Endothelial cell of umbilical vein (primary cell): Measurements from ENCODE around the gene MBIP. TPM values are rescaled to one million over a fixed set of nuclear protein-coding genes. Genes with fewer than 3 reads are reported as not detected.

Experiments used
- BruUV-seq: library from RNA; stranded (reverse); fragments of 400-500 nt; replicated peaks from 2 replicates; lab custom pipeline; 2021; lab: Mats Ljungman, UMichigan
- CTCF ChIA-PET: fragments of 300-600, 350-600 bp; sonication (Branson Sonifier 250); formaldehyde crosslinking; loops from one replicate; lab custom pipeline; 2021; ENCODE audit warnings: antibody characterized with exemption, inconsistent platforms; lab: Charles Lee
- POLR2A ChIA-PET: fragments of 300-600, 350-600 bp; sonication (Branson Sonifier 250); formaldehyde crosslinking; loops from one replicate; lab custom pipeline; 2021; ENCODE audit warnings: antibody characterized with exemption, inconsistent platforms; lab: Charles Lee
- DNase-seq: peaks from one replicate; pipeline ENCODE4 v3.0.0-alpha.2; 2011; ENCODE audit warnings: low read depth, low spot score
- FAIRE-seq: peaks from 2 replicates; lab custom pipeline; 2011; peaks lifted over from hg19 to GRCh38; lab: Jason Lieb, UNC
- H2AFZ ChIP-seq: 2 replicates; pipeline ENCODE4 v1.6.0; 2012; ENCODE audit warnings: low read depth, low read length, control low read depth, inconsistent platforms
- H3K27ac ChIP-seq: 2 replicates; pipeline ENCODE4 v1.5.1; 2011; ENCODE audit warnings: low read depth, mild to moderate bottlenecking, control low read depth, low read length, moderate library complexity; ENCODE audit not compliant: insufficient read depth
- H3K27me3 ChIP-seq, 2 experiments: 2 replicates each; pipeline versions ENCODE4 v1.6.0 to v1.6.1; 2011; ENCODE audit warnings: low read length in 2 of 2, mixed read lengths in 1 of 2; ENCODE audit not compliant: control insufficient read depth in 2 of 2, insufficient read depth in 2 of 2
- H3K36me3 ChIP-seq, 2 experiments: 2 replicates in 1 of 2; 3 replicates in 1 of 2; pipeline ENCODE4 v1.5.1; 2011; ENCODE audit warnings: low read length in 2 of 2, mild to moderate bottlenecking in 1 of 2, moderate library complexity in 1 of 2; ENCODE audit not compliant: control insufficient read depth in 2 of 2, insufficient read depth in 2 of 2; ENCODE audit errors: extremely low read depth in 1 of 2
- H3K4me1 ChIP-seq: 3 replicates; pipeline ENCODE4 v1.5.1; 2011; ENCODE audit warnings: mild to moderate bottlenecking, low read length; ENCODE audit not compliant: control insufficient read depth, insufficient read depth; ENCODE audit errors: extremely low read depth
- H3K4me2 ChIP-seq: 2 replicates; pipeline ENCODE4 v1.6.1; 2011; ENCODE audit warnings: low read length, control low read depth, mixed read lengths; ENCODE audit not compliant: insufficient read depth
- H3K4me3 ChIP-seq, 3 experiments: fragments of 200-600 bp in 1 of 3; sonication (generic), shearing (Covaris generic) in 1 of 3; replicated peaks in 1 of 3; 2 replicates each; pipeline ENCODE4 v1.5.1; 2011 to 2016; ENCODE audit warnings: control low read depth in 3 of 3, low read length in 3 of 3, mild to moderate bottlenecking in 2 of 3, inconsistent platforms in 1 of 3, low read depth in 1 of 3, moderate library complexity in 1 of 3; ENCODE audit not compliant: insufficient read depth in 1 of 3
- H3K79me2 ChIP-seq: 2 replicates; pipeline ENCODE4 v1.6.0; 2012; ENCODE audit warnings: low read length, inconsistent platforms; ENCODE audit not compliant: control insufficient read depth, insufficient read depth
- H3K9ac ChIP-seq: replicated peaks from 2 replicates; pipeline ENCODE3; 2011; ENCODE audit warnings: low read length, control low read depth; ENCODE audit not compliant: insufficient read depth; ENCODE audit errors: extremely low read depth
- H3K9me1 ChIP-seq: replicated peaks from 3 replicates; pipeline ENCODE4 v1.6.0; 2011; ENCODE audit warnings: mild to moderate bottlenecking, low read length; ENCODE audit not compliant: control insufficient read depth, insufficient read depth; ENCODE audit errors: extremely low read depth
- H3K9me3 ChIP-seq: replicated peaks from 2 replicates; pipeline ENCODE4 v1.5.1; 2012; ENCODE audit warnings: low read length, inconsistent platforms; ENCODE audit not compliant: control insufficient read depth, insufficient read depth
- H4K20me1 ChIP-seq: replicated peaks from 2 replicates; pipeline ENCODE3; 2011; ENCODE audit warnings: mild to moderate bottlenecking, low read length; ENCODE audit not compliant: control insufficient read depth, insufficient read depth; ENCODE audit errors: extremely low read depth
- EZH2 ChIP-seq: IDR thresholded peaks from 2 replicates; pipeline ENCODE4 v1.6.1; 2012; ENCODE audit warnings: borderline replicate concordance, low read depth, mild to moderate bottlenecking, moderate library complexity, low read length, inconsistent platforms; ENCODE audit not compliant: severe bottlenecking
- JUN ChIP-seq: IDR thresholded peaks from 2 replicates; pipeline ENCODE4 v1.6.1; 2011; ENCODE audit warnings: borderline replicate concordance, low read depth; ENCODE audit not compliant: insufficient read length, insufficient read depth
- POLR2AphosphoS5 ChIP-seq: IDR thresholded peaks from 2 replicates; pipeline ENCODE4 v1.6.1; 2012; ENCODE audit warnings: low read depth, mild to moderate bottlenecking, control low read depth, low read length, moderate library complexity; ENCODE audit not compliant: insufficient read depth
- dilution Hi-C: fragments of 300-500 bp; cut with MboI; formaldehyde crosslinking; loops from one replicate; pipeline ENCODE4 v1.15.0; 2019; ENCODE audit warnings: low sequenced_read_pairs; ENCODE audit not compliant: extremely low pct_ligation_motif_present
- intact Hi-C: fragments of 100-400 bp; cut with micrococcal nuclease; formaldehyde crosslinking; loops from one replicate; pipeline ENCODE4 v1.10.0; 2022
- polyA plus RNA-seq, 4 experiments: library from polyadenylated mRNA; depleted of rRNA in 3 of 4; stranded (reverse) in 3 of 4; unstranded in 1 of 4; fragments of >200 nt; gene quantifications; 2 replicates each; pipeline versions ENCODE4 v1.2.1 to v1.2.3, GENCODE V29; 2011 to 2012; ENCODE audit warnings: missing spikeins in 1 of 4
- total RNA-seq: library from RNA; stranded (reverse); gene quantifications from 2 replicates; pipeline ENCODE4 v1.2.3, GENCODE V29; 2021
- TF ChIP-seq, protein P1 (sequence below), 2 donors: IDR thresholded peaks; 1 replicate in 1 of 2; 2 replicates in 1 of 2; pipeline ENCODE4 v1.5.1; 2011; ENCODE audit warnings: low read length in 2 of 2, mild to moderate bottlenecking in 2 of 2, moderate library complexity in 2 of 2, control low read depth in 1 of 2, inconsistent platforms in 1 of 2, low read depth in 1 of 2; ENCODE audit not compliant: insufficient read depth in 1 of 2; ENCODE audit errors: extremely low read depth in 1 of 2

Gene MBIP
- total and polyA plus RNA-seq, 2 donors (not counting 3 experiments of a cell fraction or from before 2014, with no cell fraction given) = 8.8 to 14.5 TPM

GRCh38 chr14:36254020-36254624 is 66.3 kb downstream of the MBIP start:
- Histone ChIP-seq H2AFZ (no peak overlapping the region), H3K27ac (no peak overlapping the region), H3K4me1 (no peaks in the 10 kb centered on the region), H3K9me3 (no peaks in the 10 kb centered on the region), H3K9ac (no peak overlapping the region), H3K27me3 (peaks cover 0 to 4% of the 10 kb centered on the region in 2 experiments), H3K36me3 (no peaks in the 10 kb centered on the region), H3K4me3 (no peak overlapping the region), H4K20me1 (no peaks in the 10 kb centered on the region), H3K4me2 (no peak overlapping the region), H3K79me2 (no peaks in the 10 kb centered on the region), H3K9me1 (no peaks in the 10 kb centered on the region)
- intact Hi-C loops = no loop called here
- dilution Hi-C loops = no loop called here
- no TSS peak for BruUV-seq
- FAIRE-seq = no peak
- DNase-seq = no peak
- ChIA-PET POLR2A (no interaction called here), CTCF (no interaction called here)
- TF ChIP-seq POLR2AphosphoS5 = no peak
- TF ChIP-seq JUN = no peak
- TF ChIP-seq EZH2 = no peak
- TF ChIP-seq, protein P1, sequence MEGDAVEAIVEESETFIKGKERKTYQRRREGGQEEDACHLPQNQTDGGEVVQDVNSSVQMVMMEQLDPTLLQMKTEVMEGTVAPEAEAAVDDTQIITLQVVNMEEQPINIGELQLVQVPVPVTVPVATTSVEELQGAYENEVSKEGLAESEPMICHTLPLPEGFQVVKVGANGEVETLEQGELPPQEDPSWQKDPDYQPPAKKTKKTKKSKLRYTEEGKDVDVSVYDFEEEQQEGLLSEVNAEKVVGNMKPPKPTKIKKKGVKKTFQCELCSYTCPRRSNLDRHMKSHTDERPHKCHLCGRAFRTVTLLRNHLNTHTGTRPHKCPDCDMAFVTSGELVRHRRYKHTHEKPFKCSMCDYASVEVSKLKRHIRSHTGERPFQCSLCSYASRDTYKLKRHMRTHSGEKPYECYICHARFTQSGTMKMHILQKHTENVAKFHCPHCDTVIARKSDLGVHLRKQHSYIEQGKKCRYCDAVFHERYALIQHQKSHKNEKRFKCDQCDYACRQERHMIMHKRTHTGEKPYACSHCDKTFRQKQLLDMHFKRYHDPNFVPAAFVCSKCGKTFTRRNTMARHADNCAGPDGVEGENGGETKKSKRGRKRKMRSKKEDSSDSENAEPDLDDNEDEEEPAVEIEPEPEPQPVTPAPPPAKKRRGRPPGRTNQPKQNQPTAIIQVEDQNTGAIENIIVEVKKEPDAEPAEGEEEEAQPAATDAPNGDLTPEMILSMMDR (IDR thresholded peaks at IDR 0.05; ENCODE audit: extremely low read depth in 1 of 2, insufficient read depth in 1 of 2, low read depth in 1 of 2, low read length in 2 of 2) = no peak

Other genes starting within 250 kb of the MBIP start
- not detected in 2 replicates for gene PTCSC3, start 143.9 kb downstream of the MBIP start, total RNA-seq
- not detected in 2 replicates for gene PTCSC3, start 143.9 kb downstream of the MBIP start, polyA plus RNA-seq
- not detected in 2 replicates for gene NKX2-1, start 199.6 kb upstream of the MBIP start, total RNA-seq
- not detected in 2 replicates for gene NKX2-1, start 199.6 kb upstream of the MBIP start, polyA plus RNA-seq